Islet of Langerhans (tissue), 1 donor: ENCODE results near the gene IMPDH2.

Experiments
- FAIRE-seq: peaks from one replicate; lab custom pipeline; 2011; peaks lifted over from hg19 to GRCh38; lab: Jason Lieb, UNC

The IMPDH2 gene

DNA sequence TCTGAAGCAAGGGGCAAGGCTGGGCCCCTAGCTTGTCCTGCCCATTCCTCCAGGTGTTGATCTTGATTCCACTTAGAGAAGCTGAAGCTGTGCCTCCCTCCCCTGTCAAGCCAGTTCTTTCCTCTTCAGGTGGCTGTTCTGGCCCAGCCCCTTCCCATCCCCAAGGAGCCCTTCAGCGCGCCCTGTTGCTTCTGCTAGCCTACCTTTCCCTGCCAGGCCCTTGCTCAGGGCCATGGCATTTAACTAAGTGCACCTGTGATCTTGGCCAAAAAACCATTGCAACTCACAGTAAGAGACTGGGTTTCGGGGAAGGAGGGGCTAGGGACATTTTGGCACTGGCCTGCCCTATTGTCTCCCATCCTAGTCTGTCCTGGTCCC, 23.9 kb downstream of the IMPDH2 start:
- FAIRE-seq, result no peak

DNA sequence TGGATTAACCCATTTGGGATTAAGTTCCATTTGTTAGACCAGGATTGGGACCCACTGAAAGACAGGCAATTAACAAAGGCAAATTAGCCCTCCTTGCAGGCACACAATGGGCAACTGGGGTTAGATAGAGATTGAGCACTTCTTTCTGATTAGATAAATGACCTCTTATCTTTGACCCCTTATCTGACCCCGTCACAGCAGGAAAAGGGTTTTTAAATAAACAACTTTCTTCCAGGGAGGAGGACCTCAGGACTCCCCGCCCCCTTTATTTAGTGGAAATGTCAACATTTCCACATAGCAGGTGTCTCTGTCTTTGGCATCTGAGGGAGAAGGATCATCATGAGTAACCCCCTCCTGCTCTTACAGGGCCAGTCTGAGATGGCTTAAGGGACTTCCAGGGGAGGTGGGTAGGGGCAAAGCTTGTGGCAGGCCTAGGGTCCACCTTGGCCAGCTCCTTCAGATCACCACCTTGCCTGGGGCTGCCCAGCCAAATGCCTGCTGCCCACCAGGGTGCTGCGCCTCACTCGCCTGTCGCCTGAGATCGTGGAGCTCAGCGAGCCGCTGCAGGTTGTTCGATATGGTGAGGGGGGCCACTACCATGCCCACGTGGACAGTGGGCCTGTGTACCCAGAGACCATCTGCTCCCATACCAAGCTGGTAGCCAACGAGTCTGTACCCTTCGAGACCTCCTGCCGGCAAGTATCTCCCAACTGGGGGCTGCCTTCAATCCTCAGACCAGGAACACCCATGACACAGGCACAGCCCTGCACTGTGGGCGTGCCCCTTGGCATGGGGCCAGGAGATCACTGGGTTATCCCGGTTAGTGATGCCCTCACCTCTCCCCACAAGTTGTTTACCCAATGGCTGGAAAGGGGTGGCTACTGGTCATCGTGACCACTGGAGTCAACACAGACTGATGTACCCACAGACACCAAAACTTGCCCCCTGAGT, 24.6 kb downstream of the IMPDH2 start:
- FAIRE-seq, result no peak

DNA sequence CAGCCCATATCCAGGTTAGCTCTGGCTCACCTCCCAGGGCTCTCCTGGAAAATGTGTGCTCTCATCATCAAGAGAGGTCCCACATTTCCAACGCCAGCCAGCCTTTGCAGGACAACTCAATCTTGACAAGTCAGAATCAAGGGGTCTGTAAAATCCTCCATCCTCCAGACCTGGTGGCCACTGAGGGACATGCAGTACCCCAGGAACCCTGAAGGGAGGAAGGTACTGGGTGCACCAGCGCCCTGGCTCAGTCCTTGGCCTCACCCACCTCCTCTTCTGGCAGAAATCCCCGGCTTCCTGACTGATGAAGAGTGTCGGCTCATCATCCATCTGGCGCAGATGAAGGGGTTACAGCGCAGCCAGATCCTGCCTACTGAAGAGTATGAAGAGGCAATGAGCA, 28.0 kb downstream of the IMPDH2 start:
- no peak for FAIRE-seq

GRCh38 chr3:48999085-48999858, 29.9 kb downstream of the IMPDH2 start:
- FAIRE-seq, result no peak

GRCh38 chr3:48997714-48998637, 31.2 kb downstream of the IMPDH2 start:
- no peak for FAIRE-seq

DNA sequence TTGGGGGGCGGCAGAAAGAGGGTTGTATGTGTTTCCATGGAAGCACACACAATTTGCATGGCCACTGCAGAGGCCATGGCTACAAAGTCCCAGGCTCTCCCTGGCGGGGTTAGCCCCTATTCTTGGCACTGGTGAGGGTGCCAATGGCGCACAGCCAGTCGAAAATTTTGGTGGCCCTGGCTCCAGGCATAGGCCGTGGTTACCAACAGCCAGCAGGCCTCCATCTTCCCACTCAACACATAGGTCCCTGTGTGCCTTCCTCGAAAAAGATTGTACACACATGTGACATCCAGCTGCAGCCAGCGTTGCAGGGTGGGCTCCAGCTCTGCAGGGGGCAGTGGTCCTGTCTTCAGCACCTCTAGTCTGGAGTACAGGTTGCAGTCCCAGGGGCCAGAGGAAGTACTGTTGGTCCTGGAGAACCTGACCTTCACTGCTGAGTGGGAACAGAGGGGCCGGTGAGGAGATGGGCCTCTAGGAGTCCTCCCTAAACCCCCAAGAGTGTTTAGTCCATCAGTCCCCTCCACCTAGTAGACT, 32.0 kb downstream of the IMPDH2 start:
- FAIRE-seq, result no peak

DNA sequence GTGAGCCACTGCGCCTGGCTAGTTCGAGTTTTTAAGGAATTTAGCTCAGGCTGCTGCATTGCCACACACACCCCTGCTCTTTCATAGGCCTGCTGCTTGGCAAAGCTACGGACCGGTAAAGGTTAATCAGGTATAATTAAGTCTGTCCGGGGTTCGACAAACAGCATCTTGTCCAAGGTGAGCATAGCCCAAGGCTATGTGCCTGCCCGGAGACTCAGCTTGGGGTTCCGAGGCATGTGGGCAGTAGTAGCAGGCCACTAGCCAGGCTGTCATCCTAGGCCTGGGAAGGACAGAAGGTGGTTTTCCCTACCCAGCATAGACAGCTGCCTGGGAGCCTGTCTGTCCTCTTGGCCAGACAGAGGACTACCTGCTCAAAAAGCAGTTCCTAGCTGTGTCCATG, 32.6 kb downstream of the IMPDH2 start:
- FAIRE-seq, result no peak

GRCh38 chr3:48993834-48994233, 35.4 kb downstream of the IMPDH2 start:
- FAIRE-seq, result no peak

DNA sequence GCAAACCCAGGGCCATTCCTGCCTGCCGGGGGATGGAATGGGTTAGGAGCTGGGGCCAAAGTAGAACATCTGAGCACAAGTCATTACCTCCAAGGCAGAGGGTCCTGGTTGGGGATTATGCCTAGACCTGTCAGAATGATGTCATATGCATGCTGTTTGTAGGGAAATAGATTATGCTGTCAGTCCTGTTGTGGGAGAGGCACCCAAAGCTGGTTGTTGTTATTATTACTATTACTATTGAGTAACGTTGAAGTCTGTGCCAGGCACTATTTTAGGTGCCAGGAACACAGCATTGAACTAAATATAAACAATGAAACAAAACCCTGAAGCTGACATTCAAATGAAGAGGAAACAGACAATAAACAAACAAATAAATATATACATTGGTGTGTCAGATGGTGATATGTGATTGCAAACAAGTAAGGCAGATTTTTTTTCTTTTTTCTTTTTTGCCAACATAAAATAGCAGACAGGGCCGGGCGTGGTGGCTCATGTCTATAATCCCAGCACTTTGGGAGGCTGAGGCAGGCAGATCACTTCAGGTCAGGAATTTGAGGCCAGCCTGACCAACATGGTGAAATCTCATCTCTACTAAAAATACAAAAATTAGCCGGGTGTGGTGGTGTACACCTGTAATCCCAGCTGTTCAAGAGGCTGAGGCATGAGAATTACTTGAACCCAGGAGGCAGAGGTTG, 37.2 kb downstream of the IMPDH2 start:
- FAIRE-seq, result no peak

- FAIRE-seq, result no peak
Measured at GRCh38 chr3:48990636-48991469, 38.3 kb downstream of the IMPDH2 start.

DNA sequence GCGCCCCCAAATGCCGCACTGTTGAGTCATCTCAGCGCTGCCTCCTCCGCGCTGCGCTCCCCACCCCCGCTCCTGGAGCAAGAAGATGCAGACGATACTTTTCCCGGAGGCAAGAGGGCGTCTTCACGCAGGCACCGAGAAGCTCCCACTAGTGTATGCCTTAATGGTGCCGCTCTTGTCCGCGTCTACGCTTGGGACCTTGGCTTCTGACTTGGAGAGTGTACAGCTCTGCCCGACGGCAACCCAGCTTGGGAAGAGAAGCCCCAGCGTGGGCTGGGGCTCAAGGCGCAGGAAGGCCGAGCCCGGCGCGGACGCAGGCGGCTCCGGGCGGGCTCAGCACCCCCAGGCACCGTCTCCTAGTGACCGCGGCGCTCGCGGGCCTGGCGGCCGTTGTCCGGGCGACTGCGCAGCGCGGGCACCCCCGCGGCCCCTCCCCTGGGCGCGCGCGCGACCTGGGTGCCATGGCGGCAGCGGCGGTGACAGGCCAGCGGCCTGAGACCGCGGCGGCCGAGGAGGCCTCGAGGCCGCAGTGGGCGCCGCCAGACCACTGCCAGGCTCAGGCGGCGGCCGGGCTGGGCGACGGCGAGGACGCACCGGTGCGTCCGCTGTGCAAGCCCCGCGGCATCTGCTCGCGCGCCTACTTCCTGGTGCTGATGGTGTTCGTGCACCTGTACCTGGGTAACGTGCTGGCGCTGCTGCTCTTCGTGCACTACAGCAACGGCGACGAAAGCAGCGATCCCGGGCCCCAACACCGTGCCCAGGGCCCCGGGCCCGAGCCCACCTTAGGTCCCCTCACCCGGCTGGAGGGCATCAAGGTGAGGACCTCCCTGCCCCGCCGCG, 39.2 kb downstream of the IMPDH2 start, which contains the start of gene P4HTM:
P4HTM (plus strand) TSS at position 446 of the 840 bp plus-strand sequence; CDS start at position 462, 16 bp downstream.
- FAIRE-seq, result no peak

GRCh38 chr3:48989126-48989795, 39.9 kb downstream of the IMPDH2 start:
- no peak for FAIRE-seq

- FAIRE-seq, result no peak
Measured at GRCh38 chr3:48985831-48986376, 43.3 kb downstream of the IMPDH2 start.

GRCh38 chr3:48984663-48985062, 44.5 kb downstream of the IMPDH2 start:
- FAIRE-seq, result no peak

GRCh38 chr3:48983096-48983495, 46.1 kb downstream of the IMPDH2 start:
- FAIRE-seq, result no peak

DNA sequence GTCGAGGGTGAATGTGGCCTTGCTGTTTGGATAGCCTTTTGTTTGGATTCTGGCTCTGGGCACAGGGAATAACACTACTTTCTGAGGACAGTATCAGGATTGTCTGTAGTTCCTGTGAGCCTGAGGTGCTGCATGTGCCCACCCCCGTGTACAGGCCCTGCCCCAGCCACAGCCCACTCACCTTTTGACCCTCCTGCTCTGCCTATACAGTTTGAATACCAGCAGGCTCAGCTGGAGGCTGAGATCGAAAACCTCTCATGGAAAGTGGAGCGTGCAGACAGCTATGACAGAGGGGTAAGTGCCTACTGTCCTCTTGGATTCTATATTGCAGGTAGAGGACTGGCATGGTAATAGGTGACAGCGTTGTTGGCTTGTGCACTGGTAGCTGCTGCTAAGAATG, 46.5 kb downstream of the IMPDH2 start:
- no peak for FAIRE-seq

DNA sequence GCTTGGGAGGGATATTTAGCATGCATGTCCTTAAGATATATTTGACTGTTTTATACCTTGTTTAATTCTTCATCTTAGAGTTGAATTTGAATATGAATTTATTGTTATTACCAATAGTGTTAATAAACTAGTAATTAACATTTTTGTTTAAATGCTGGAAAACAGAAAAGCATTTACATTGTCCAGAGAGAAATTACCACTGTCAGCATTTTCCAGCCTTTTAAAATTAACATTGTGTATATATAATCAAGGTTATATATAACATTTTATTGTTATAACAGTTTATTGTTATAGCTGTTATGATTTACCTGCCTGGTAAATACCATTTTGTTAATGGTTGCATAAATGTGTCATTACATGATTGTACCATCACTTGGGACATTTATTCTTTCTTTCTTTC, 47.2 kb downstream of the IMPDH2 start:
- FAIRE-seq, result peak; percentile 17

DNA sequence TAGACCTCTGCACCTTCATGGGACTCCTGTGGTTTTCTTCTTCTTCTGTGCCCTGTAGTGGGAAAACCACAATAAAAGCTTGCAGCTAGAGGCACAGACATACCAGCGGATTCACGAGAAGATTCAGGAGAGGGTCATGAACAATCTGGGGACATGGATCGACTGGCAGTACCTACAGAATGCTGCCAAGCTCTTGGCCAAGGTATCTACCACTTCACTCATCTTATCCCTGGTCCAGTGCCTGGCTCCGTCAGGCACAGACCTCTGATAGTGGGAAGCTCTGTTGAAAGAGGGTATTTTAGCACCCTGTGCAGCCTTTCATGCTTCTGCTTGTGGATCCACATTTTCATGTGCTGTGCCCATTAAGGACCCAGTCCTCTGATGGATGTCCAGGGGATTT, 48.9 kb downstream of the IMPDH2 start:
- no peak for FAIRE-seq

GRCh38 chr3:48979451-48979850, 49.7 kb downstream of the IMPDH2 start:
- no peak for FAIRE-seq
